ENCODE measurements around the gene FSIP1. TPM values are rescaled to one million over a fixed set of nuclear protein-coding genes. Genes with fewer than 3 reads are reported as not detected.

FSIP1 gene
- total RNA-seq, 1 donor from 2014 or later, result 0.85 TPM

DNA sequence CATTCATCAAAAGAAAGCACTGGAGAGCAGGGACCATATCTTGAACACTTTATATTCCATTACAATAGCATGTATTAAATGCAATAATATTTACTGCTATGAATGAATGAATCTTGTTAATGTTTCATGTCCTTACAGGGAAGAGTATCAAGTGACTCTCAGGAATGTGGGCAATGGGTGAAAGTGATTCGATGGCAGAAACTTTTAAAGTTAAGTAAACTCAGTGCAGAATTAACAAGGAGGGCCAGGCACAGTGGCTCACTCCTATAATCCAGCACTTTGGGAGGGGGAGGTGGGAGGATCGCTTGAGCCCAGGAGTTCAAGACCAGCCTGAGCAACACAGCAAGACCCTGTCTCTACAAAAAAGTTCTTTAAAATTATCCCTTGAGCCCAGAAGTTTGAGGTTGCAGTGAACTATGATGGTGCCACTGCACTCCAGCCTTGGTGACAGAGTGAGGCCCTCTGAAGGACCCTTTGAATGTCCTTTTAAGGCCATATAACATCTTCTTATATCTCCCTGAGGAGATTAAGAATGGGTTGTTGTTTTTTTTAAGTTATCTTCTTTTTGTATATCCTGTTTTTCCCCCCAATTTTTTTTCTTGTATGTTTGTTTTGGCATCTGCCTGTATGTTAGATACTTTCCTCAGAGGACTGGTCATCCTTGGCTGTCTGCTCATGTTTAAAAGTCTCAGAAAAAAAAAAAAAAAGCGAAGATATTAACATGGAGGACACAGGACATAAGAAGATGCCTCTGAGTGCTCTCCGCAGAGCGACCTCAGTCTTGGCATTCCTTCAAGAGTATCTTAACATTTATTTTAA, 9.6 kb upstream of the FSIP1 start:
- DNase-seq, result no peak

- DNase-seq, result no peak
These were observed 7.1 kb upstream of the FSIP1 start for GRCh38 chr15:39789736-39790135.

- DNase-seq, result no peak
These were observed 6.3 kb upstream of the FSIP1 start for GRCh38 chr15:39788800-39789565.

- DNase-seq, result peak; percentile 32
These were observed 5.5 kb upstream of the FSIP1 start for GRCh38 chr15:39788108-39788507.

- DNase-seq, result no peak
These were observed 4.8 kb upstream of the FSIP1 start for GRCh38 chr15:39787479-39787878.

GRCh38 chr15:39786447-39787056, 3.9 kb upstream of the FSIP1 start:
- peak; percentile 77 for DNase-seq

DNA sequence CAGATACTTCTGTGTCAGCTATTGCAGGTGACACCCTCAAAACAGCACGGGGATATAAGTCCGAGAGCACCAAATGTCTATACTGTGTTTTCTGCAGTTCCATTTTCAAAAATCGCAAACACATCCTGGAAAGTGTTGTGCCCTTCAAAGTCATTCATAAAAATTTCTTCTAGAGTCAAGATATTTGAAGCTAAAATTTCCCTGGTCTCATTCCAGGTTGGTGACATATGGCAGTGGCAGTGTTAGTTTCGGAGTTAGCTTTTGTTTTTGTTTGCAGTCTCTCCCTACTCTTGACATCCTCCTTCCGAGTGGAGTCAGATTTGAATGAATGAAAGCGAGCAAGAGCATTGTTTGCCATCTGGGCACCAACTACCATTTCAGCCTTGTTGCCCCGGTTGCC, 3.2 kb upstream of the FSIP1 start:
- no peak for DNase-seq

GRCh38 chr15:39785139-39785538, 2.5 kb upstream of the FSIP1 start:
- DNase-seq, result peak; percentile 70

DNA sequence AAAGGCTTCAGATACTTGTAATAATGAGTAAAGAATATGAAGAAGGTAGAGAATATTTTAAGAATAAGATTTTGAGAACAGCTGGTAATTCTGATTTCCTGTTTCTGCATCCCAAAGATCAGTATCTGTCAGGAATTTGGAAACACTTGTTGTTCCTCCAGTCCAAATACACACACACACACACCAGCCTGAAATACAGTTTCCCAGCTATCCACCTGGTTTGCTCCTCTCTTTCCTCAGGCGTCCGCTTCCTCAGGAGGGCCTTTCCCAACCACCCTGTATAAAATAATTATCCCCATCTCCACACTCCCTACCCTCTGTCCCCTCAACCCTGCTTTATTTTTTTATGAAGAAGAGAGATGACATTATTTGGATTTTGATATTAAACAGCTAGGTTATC, 2.0 kb upstream of the FSIP1 start:
- DNase-seq, result no peak

DNA sequence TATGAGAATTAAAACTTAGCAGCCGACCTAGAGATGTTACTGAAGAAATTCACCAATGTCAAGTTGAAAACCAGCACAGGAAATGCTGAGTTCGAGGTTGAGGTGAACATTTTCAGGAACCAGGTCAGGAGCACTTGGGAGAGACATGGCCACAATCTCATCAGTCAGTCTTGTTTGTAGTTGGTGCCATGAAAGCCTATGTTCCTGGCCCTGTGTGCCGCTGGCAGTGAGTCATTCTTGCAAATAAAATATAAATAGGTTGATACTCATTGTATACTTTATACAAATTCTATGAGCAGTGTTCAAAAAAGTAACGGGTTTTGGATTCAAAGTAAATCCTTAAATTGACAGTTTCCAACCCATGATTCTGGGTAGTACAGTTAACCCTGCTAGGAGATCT, 1.5 kb upstream of the FSIP1 start:
- peak; percentile 64 for DNase-seq

DNA sequence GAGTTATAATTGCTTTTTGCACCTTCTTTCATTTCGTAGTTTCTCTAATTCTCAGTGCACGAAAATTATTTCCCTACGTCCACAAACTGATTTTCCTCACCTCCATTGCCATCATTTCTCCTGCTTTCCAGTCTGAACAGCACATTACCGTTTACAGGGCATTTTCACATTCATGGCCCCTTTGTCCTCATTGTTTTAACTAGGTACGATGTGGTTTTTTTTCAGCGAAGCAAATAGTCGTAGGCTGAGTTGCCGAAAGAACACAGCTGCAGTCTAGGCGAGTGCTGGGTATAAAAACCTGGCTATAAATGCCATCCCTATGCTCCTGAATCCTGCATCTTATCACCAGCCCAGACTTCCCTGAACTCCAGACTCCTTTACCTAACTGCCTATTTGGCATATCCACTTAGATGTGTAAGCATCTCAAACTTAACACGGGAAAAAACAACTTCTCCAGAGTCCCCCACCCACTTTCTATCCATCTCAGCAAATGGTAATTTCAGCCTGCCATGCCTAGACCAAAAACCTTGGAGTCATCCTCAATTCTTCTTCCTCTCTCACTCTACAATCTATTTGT, 691 bp upstream of the FSIP1 start:
- peak; percentile 41 for DNase-seq

- DNase-seq, result no peak
These were observed 706 bp downstream of the FSIP1 start for GRCh38 chr15:39781967-39782302.

- no peak for DNase-seq
These were observed 1.3 kb downstream of the FSIP1 start for GRCh38 chr15:39781147-39781966.

DNA sequence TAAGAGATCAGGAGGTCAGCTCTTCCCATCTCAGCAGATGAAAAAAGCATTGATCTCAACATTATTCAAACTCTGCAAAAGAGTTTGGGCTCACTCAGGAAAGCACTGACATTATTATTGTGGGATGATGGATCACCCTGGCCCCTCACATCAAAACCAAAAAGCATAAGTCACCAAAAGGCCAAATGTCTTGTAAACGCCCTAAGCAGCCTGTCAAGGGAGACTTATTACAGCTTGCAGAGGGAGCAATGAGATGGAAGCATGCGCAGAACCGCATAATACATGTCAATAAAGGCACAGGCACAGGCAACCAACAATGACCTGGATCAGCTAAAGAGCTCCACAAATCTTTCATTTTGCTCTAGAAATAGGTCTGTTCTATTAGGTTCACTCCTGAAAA, 4.6 kb downstream of the FSIP1 start:
- DNase-seq, result no peak

GRCh38 chr15:39777496-39777895, 5.1 kb downstream of the FSIP1 start:
- no peak for DNase-seq

DNA sequence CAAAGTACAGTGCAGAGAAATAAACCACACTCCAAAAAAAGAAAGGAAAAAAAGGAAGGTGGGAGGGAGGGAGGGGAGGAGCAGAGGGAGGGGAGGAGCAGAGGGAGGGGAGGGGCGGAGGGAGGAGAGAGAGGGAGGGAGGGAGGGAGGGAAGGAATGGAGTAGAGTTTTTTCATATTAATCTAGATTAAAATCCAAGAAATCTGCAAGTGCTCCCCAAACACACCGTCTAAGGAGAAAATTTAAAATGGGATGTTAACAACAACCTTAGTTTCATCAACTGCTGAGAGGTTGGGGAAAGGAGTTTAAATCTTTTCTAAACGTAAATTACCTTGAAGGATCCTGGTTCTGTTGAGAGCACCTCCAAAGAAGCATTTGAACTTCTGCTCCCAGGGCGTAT, 6.6 kb downstream of the FSIP1 start:
- no peak for DNase-seq

GRCh38 chr15:39774688-39775267, 7.9 kb downstream of the FSIP1 start:
- DNase-seq, result no peak

DNA sequence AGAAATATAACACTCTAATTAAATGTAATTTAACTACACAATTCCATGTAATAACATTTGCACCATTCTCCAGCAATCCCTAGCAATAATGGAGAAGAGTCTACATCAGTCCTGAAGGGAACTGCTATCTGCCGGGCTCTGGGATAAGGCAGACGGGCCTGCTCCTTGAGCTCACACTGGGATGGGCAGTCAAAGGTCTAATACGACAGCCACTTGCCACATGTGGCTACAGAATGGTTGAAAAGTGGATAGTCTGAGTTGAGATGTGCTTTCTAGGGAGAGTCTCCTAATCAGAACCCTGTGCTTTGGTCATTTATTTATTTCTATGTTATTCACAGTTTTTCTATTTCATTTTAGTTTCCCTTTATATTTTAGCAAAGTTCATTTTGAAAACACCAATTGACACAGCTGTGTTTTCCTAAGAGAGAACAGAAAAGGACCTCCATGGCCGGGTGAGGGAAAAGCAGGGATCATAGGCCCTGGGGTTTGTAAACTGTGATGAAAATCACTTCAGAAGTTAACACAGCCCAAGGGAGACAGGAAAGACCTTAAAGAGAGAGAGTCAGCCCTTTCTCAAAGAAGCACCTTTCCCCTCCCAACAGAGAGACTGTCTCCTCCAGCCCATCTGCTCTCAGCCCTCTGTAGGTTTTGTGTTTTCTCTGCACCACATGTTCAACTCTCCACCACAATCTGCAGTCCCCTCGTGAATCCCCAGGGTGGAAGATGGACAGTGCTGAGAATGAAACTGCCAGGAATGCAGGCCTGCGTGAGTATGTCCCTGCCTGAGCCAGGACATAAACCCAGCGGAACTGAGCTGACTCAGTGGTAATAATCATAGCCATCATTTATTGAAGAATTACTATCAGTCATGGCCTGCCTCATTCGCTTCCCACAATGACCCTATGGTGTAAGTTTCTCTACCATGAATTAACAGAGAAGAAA, 11.6 kb downstream of the FSIP1 start:
- peak; percentile 35 for DNase-seq

- DNase-seq, result no peak
These were observed 14.7 kb downstream of the FSIP1 start for GRCh38 chr15:39767921-39768320.

- DNase-seq, result no peak
These were observed 21.6 kb downstream of the FSIP1 start for GRCh38 chr15:39761006-39761405.
